ENCODE results near the gene TNPO1.

The TNPO1 gene

DNA sequence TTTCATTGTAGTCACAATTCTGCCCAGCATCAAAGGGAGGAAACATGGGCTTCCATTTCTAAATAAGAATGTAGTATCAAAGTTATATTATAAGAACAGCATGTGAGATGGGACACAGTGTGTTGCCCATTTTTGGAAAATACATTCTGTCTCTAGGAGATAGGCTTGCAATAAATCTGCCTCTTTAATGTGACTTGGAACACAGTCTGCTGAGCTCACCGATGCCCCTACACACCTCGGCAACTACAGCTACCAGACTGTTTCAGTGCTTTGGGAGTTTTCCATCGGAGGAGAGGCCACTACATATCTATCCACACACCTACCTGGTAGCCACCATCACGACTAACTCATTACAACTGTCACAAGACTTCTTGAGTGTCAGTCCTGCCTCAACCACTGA is 120.4 kb downstream of the TNPO1 start:
- no peak for DNase-seq

DNA sequence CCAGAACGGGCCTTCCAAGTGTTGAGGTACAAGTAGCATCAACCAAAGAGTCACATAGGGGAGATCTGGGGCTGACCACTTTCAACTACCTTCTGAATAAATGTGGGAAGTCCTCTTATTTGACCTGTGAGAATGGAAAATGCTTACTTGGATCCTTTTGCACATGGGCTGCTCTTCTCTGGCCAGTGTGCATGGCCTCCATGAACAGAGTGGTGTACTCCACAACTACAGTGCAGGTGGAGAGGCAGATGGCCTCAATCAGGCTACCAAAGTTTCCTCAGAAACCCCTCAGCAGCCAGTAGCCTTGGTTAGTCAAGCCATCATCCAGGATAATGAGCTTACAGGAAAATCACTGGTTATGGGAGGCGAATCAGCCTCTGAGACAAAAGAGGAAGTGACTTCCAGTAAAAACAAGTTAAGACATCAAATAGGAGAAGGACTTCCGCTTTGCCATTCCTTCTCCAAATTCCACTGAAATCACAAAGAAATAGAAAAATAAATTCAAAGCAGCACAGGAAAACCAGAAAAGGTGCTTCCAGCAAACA is 121.1 kb downstream of the TNPO1 start:
- no peak for DNase-seq

DNA sequence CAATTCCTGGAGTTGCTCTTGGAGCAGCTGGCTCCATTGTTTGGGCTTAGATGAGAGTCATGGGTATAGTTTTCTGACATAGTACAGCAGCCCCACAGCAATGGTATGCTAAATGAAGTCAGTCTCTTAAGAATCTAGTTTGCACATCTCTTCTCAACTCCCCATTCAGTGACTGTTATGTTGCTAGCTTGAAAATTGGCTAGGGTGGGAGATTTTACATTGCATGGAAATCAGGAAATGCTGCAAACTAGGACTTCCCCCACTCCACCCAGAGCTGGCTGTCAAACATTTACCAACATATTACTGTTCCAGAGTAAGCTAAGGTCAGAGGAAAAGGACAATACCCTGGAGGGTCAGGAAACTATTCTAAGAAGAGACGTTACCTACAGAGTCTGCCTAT is 121.7 kb downstream of the TNPO1 start:
- no peak for DNase-seq

DNA sequence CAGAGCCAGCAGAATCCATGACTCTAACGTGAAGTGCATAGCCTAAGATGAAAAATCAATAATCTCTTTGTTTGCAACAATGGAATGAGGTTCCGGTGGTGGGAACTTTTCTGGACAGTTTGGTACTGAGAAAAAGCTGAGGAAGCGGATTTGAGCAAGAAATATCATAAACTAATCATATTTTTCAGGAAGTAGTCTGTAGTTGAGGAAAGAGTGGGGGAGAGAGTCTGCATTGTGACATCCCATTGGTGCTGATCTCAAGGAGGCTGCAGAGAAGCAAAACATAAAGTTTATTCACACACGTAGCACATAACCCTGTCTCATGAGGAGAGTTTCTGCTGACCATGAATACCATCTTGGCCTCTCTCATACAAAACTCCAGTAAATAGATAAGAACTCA is 123.6 kb downstream of the TNPO1 start:
- DNase-seq, result no peak

DNA sequence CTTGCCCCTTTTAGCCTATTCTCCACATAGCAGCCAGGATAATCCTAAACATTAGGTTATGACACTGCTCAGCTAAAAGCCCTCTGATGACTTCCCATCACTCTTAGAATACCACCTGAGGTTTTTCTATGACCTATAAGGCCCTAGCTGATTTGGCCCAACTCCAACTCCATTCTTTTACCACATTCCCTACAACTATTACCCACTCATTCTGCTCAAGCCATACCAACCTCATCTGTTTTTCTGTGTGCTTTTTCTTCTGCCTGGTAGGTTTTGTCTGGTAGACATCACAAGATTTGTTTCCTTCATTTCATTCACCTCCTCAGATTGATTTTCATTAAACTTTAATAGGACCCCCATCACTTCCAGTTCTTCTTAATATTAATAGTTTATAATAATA is 126.8 kb downstream of the TNPO1 start:
- DNase-seq, result no peak

DNA sequence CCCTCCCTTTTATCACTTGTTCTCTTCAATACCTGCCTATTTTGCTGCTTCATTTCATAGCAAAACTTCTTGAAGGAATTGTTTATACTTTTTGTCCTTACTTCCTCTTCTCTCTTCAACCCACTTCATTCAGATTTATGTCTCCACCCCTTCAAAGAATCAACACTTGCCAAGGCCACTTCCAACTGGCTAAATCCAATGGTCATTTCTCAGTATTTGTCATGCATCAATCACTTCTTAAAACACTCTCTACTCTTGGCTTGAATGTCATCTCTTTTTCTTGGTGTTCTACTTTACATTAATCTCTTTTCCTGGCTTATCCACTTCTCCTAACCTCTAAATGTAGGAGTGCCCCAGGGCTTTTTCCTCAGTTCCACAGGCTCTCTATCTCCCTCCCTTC is 131.0 kb downstream of the TNPO1 start:
- DNase-seq, result no peak

DNA sequence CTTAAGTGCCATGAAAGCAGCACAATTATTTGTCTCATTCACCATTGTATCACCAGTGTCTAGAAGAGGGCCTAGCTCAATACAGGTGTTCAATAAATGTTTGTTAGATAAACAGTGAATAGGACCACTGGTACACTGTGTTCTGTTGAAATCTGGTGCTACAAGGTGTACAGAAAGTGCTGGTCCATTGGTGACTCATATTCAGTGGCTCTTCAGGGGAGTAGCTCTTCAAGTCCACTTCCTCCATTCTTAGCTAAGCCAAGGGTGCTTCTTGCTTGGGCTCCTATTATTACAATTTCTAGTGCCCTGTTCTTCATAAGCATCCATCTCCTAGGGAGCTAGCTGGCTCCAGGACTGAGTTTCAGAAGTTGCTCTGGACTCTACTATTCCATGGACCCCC is 133.0 kb downstream of the TNPO1 start:
- no peak for DNase-seq

DNA sequence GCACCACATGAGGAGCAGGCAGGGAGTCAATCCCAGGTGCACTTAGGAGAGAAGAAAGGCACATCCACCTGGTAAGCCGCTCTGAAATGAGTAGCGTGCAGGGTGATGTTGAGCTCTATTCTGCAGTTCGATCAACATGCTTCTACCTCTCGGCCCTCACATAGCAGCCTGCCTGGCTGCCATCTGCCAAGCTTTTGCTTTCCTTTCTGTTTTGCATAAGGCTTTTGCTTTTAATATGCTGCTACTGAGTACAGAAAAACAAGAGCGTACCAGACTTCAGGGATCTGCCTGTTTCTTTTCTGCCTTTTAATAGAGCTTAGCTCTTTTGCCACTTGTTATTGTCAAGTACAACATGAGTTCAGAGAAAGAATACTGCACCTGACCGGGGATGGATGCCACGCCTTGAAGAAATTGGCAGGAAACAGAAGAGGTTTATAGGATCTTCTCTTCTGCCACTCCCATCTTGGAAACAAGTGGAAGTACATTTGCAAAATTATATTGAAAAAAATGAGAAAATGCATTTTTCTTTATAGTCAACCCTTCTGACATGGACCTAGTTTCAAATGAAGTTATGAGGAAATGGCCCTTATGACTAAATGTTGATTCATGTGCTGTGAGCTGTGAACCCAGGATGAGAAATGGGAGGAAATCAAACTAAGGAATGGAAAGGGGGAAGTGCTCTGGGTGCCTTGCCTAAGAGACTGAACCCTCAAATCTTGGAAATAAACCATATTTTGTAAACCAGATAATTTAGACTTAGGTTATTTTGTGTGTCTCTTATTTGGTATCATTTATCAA is 135.4 kb downstream of the TNPO1 start:
- no peak for DNase-seq

DNA sequence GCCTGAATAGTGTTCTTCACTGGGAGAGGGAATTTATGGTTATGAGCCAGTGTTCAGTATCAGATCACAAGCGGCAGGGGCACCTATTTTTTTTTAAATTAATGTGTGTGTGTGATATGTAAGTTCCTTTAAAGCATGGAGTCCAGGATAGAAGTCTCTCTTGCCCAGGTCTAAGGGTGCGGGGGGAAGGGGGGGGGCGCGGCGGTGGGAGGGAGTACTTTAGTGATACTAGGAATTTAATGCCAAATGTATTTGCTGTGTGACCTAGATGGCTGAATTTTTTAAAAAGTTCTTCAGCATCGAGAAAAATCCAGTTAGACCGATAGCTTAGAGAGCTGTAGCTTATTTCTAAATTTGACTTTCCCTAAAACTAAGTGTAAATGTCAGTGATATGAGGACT is 137.9 kb downstream of the TNPO1 start:
- DNase-seq, result no peak

DNA sequence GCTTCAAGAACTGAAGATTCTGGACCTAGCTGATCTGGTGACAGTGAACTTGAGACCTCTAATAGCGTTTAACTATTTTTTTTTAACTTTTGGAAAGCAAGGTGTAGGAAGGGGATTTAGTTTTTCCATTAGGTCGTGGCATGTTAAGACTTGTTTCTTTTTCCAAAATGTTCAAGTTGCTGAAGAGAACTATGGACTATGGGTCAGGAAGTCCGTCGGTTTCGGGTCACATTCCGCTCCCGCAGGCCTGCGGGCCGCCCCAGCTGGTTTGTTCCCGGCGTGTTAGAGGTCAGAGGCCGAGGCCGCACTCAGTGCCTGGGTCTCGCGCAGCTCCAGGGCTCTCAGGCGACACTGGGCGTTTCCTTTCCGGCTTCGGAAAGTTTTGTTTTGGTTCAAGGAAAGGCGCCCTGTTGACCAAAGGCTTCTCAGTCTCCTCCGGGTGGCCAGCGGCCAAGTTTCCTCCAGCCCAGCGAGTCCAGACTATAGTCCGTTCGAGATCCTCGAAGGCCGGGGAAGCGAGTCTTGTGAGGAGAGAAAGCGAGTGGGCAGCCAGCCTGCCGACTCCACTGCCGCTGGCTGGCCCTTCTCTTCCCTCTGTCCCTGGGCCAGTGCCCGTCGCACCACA is 138.8 kb downstream of the TNPO1 start:
- no peak for DNase-seq

DNA sequence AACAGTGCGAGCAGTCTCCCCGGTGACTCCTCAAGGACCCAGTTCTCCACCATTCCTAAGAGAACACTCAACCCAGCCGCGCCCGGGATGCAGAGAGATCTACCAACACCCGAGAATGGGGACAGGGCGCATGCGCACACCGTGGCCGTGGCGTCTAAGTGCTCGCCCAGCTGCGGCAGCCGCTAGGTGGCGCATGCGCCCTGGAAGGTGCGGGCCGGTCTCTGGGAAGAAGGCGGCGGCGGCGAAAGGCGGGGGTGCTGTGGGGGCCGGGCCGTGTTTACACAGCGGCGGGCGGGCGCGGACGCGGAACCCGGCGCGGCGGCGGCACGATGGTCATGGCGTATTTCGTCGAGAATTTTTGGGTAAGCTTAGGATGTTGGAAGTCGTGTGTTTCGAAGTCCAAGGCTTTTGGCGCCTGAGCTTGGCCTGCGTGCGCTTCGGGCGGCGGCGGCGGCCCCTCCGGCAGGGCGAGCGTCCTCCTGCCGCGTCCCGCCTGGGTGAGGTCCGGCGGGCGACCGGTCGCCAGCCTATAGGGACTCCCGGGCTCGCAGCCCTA is 139.4 kb downstream of the TNPO1 start, which contains the start of gene FCHO2:
Gene FCHO2, plus strand, starts transcription at position 274 of the 556 bp plus-strand sequence. Its CDS starts 56 bp downstream, at position 330.
- DNase-seq, result peak; percentile 98

DNA sequence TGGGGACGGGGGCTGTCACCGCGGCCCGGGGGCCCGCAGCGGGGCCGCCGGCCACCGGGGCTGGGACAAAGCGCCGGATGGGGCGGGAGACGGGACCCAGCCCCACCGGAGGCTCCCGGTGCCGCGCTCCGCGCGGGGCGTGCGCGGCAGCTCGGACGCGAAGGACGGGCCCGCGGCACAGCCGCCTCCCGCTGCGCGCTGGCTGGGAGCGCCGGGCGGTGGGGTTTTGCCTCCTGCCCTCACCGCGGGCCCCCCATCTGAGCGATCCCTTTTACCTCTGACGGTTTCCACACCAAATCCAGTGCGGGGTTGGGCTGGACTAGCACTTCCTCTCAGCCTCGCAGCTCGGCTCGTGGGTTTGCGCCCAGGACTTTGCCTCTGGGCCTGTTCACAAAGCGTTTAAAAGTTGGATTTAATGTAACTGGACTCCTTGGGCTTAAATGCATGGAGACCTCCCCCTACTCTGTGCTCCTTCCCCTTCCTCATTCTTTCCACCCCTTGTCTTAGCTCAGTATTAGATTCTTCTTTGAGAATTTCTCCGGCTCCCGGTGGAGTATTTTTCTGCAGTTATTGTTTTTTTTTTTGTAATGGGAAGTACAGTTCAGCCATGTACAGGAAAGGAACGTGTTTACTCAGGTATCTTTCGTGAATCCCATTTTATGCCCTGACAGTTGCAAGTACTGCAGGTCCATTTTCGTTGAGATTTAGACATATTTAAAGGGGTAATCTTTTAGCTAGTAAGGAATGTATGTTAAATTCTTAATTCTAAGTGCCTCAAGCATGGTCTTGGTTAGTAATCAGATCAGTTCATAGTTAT is 140.1 kb downstream of the TNPO1 start:
- DNase-seq, result peak; percentile 85

DNA sequence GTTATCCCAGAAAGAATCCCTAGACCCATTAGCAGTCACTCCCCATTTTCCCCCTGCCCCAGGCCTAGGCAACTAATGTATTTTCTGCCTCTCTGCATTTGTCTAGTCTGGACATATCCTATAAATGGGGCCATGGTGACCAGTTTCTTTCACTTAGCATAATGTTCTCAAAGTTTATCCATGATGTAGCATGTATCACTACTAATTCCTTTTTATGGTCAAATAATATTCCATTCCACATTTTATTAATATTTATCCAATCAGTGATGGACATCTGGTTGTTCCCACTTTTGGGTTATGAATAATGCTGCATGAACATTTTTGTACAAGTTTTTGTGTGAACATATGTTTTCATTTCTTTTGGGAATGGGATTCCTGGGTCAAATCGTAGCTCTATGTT is 140.9 kb downstream of the TNPO1 start:
- no peak for DNase-seq

DNA sequence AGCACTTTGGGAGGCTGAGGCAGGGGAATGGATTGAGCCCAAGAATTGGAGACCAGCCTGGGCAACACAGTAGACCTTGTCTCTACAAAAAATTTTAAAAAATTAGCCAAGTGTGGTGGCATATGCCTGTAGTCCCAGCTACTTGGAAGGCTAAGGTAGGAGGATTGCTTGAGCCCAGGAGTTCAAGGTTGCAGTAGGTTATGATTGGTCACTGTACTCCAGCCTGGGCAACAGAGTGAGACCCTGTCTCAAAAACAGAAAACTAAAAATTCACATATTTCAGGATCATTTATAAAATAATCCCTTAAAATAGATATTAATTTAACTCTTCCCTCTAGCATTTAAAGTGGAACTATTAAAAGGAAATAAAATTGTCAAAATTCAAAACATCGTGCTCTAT is 142.8 kb downstream of the TNPO1 start:
- DNase-seq, result no peak
